Activated CD8-positive, alpha-beta memory T cell treated with anti-CD3 and anti-CD28 coated beads for 48 hours (primary cell): ENCODE results near the gene FGGY.
"Not testable (repeated sequence)": the region's sequence is repeated elsewhere in the genome, so short reads cannot be mapped to it uniquely, and the experiment has no call there.

ENCODE experiments used
- DNase-seq, 3 experiments: peaks; one replicate each; pipeline ENCODE4 v3.0.0-alpha.2; 2020; ENCODE audit warnings: low read depth in 2 of 3, low spot score in 2 of 3

Gene FGGY

DNA sequence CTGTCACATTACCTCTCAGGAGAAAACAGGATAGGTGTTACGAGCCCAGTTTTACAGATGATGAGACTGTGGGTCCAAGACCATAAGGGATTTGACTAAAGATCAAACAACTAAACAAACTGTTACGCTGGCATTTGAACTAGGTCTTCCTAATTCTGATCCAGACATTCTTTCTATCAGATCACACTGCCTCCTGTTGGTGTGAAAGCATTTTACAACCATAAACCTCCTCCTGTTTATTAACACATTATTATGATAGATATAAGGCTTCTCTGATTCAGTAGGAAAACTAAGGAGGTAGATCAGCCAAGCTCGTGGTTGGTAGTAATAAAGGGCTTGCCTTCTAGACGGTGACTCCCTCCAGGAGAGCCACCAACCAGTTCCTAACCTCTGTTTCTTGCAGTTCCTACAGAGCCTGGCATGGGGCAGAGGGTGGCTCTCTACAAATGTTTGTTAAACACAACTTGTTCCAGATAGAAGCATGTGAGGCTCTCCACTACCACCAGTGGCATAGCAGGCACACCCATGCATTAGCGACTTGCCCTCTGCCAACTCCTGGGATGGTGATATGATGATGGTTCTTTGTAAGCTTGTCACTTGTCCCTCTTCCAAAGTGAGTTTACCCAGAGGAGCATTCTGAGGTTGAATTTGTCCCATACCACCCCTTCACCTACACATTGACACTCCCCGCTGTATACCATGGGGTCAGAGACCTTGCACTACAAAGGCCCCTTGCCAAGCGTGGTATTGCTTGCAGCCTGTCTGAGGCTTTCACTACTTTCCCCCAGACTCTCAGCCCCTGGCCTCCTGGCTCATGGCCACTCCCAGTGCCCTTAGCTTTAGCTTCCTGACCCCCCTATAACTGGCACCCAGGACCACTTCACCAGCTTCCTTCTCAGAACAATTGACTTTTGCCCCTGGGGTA is 421.4 kb downstream of the FGGY start:
- DNase-seq, result no peak

DNA sequence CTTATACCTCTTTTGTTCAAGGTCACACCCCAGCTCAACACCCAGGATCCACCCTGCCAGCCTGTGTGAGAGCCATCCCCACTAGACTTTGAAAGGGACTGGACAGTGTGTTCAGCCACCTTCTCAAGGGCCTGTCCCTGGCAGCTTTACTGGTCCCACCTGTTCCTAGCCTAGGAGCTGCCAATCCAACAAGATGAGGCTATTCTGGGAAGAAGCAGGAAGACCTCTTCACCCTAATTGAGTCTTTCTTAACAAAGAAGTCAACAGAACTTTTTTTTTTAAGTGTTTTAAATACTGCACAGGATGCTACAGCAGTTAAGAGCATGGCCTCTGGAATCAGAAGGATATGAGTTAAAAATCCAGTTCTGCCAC is 422.1 kb downstream of the FGGY start:
- no peak for DNase-seq

DNA sequence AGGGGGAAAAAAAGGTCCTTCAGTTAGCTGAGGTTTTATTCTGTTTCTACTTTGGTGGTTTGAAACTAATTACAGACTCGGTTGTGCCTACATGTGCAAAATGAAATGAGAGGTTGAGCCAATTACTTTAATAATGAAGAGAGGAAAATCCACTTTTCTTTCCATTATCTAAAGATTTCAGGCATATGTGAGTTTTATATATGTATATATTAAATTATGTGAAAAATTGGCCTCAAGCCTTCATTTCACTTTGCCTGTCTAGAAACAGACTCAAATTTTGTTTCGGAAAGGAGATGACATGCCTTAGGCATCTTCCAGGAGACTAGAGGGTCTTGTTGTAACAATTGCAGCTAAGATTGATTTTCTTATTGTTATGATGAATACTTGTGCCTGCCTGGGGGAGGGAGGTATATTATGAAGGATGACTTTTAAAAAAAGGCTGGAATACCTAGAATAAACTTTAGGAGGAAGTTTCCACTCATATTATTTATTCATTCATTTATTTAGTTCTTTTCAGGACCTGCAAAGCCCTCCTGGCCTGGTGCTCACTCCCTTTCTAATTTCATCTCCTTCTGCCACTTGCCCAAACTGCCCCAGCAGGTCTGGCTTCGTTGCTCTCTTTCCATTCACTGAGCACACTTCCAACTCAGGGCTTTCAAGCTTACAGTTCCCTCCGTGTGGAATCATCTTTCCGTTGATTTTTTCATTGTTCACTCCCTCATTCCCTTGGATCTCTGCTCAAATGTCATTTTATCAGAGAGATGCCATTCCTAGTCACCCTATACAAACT is 423.6 kb downstream of the FGGY start:
- DNase-seq, result no peak

DNA sequence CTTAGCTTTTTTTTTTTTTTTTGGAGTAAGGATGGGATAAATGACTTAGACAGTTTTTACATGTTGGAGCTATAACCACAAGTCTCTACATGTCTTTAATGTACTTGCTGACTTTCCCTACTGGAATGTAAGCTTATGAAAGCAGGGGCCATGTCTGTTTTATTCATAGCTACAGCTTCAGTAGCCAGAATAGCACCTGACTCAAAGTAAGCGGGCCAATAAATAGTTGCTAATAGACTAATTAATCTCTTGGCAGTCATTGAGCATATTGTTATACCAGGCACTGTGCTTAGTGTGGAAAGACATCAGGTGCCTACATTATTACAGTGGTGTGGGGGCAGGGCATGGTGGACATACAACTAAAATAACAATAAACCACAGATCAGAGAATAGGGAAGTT is 433.4 kb downstream of the FGGY start:
- DNase-seq, result no peak

DNA sequence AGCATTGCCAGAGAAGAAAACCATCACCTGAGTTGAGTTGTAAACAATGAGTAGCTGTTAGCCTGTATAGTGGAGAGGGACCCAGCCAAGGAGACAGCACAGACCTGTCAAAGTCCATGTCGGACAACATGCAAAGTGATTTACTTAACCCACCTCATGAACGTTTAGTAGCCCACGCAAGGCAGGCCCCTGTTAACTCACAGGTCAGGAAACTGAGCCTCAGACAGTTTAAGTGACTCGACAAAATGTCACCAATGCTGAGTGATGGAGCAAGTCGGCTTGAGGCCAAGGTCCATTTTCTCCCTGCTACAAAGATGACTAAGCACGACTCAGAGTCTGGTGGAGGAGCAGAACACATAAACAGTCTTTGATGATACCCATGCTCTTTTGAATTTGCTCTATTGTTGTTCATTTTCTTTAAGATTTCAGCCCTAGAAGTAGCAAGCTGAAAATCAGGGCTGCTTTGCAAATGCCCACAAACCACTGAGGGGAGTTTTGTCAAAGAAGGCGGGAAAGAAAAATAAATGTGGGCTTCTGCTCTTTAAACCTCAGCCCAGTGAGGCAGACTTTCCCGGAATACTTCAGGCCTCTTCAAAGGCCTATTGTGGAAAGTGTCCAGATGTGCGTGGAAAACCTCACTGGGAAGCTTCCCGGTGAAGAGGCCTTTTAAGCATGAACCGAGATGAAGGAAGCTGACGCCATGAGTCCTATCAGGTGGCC is 434.0 kb downstream of the FGGY start:
- no peak for DNase-seq

DNA sequence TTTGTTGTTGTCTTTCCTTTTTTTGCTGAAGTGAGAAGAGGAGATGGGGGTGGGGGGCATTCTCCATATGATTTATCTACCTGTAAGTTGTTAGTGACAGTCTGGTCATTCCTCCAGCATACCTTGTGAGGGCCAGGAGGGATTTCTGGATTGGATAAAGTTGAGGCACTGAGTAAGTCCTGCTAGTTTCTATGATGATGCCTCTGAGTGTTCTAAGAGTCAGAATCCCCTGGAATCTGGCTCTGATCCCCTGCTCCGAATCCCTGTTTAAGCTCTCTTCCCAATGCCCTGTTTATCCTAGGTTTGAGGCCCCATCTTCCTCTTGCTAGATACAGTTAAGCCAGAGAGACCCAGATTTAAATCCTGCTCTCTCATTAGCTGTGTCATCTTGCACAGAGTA is 434.7 kb downstream of the FGGY start:
- no peak for DNase-seq

DNA sequence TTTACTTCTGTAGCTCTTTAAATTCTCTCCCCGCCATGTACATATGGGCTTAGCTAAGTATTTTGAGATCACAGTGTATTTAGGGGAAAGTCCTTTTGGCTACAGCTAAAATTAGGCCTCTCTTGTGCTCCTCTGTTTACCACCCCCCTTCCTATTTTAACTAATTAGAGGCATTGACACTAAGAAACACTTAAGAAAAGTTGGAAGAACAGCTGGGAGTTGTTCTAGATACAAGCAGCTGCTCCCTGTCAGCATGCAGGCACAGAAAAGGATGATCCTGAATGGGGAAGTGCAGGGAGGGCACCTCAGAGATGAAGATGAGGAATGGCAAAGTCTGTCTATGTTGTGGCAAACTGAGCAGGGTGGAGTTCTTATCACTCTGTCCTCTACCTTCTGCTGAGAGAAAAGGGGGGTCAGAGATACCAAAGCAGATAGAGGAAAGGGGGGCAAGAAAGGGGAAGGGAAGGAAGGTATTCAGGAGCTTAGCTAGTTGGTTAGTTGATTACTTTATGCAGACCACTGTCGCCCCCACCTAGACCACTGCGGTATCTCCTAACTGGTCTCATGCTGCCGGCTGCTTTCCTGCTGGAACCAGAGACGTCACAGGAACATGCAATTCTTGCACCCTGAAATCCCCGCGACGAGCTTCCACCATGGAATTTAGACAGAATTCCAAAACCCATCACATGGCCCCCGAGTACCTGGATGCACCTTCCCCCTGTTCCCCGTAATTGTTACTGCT is 435.5 kb downstream of the FGGY start:
- DNase-seq, result no peak

DNA sequence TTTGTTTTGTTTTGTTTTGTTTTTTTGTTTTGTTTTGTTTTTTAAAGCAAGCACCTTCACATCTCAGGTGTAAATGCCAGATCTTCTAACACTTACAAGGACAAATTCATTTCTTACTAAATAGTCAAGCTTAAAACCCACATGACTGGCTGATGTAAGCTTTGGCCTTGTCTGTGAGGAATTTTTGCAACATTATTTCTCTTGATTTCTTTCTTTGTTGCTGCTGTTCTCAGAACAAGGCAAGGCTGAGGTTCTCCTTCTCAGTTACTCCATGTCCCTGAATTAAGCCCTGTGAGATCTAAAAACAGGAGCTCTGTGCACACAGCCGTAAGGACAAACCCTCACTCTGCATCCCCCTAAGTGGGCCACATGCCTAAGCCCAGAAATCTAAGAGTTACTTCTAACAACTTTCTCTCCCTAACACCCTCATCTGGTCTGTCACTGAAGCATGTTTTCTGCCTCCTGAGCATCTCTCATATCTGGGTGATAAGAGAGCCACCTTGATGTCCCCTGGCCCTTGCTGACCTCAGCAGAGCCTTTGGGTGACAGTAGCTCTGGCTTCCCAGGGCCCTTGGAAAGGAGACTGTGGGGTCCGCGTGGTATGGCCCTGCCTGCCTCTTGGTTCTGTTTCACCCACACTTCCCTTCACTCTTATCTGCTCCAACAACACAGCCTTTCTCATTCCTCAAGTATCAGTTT is 436.7 kb downstream of the FGGY start:
- no peak for DNase-seq

DNA sequence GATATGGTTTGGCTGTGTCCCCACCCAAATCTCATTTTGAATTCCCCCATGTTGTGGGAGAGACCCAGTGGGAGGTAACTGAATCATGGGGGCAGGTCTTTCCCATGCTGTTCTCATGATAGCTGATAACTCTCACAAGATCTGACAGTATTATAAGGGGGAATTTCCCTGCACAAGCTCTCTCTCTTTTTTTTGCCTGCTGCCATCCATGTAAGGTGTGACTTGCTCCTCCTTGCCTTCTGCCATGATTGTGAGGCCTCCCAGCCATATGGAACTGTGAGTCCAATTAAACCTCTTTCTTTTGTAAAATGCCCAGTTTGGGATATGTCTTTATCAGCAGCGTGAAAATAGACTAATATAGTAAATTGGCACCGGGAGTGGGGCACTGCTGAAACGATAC is 439.0 kb downstream of the FGGY start:
- not testable (repeated sequence) for DNase-seq

DNA sequence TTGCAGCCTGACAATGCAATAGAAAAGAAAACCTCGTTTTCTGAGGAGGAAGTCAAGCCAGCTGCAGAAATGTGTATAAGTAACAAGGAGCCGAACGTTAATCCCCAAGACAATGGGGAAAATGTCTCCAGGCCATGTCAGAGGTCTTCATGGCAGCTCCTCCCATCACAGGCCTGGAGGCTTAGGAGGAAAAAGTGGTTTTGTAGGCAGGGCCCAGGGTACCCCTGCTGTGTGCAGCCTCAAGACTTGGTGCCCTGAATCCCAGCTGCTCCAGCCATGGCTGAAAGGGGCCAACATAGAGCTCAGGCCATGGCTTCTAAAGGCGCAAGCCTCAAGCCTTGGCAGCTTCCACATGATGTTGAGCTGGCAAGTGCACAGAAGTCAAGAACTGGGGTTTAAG is 439.9 kb downstream of the FGGY start:
- no peak for DNase-seq

DNA sequence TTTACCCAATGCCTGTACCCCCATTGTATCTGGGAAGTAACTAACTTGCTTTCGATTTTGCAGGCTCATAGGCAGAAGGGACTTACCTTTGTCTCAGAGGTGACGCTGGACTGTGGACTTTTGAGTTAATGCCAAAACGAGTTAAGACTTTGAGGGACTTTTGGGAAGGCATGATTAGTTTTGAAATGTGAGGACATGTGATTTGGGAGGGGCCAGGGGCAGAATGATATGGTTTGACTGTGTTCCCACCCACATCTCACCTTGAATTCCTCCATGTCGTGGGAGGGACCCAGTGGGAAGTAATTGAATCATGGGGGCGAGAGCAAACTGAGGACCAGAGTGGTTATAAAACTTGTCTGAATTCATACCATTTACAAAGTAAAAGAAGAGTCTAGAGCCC is 440.7 kb downstream of the FGGY start:
- DNase-seq, result no peak

DNA sequence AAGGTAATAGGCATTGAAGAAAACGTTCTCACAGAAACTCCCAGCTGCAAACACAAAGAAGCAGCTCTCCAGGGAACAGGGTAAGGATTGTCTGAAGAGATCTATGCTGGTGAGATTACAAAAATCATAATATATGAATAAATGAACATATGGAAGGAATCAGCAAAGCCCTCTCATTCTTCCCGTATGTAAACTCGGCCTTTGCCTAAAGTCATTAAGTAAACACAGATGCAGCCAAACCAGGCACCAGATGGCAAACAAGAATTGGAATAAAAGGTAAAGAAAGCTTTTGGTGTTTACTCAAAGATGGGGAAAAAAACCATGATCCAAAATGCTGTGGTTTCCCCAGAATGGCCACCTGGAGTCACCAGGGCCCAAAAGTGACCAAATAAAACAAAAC is 441.3 kb downstream of the FGGY start:
- no peak for DNase-seq

DNA sequence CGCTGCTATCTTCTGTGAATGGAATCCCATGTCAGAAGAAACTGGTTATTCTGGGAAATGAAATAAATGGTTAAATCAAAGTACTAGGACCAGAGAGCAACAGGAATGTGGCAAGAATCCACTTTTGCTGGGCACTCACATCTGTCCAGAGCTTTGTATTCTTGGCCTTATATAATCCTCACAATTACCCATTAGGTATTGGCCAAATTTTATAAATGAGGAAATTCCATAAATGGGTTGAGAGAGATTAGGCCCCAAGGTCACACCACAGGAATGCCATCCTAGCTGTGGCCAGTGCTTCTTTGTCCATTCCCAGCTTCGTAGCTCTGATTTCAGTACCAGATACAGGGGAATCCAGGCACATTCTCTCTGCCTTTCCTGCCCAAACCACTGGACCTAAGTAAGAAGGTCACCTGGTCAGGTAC is 441.7 kb downstream of the FGGY start:
- DNase-seq, result no peak

DNA sequence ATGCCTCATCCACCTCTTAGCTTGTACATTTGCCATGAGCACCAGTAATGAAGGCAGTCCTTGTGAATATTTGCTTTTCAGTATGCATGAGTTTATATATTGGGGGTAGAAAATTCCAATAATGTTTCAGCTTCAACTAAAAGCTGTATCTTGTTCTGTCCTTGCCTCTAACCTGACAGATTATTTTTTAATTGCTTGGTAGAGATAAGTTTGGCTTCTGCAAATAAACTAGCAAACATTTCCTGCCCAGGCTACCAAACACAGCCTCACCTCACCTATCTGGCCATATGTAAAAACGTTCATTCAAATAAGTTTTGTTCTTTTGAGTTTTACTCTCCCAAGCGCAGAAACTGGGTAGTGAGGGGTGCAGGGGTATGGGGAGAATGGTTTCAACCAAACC is 442.2 kb downstream of the FGGY start:
- no peak for DNase-seq

DNA sequence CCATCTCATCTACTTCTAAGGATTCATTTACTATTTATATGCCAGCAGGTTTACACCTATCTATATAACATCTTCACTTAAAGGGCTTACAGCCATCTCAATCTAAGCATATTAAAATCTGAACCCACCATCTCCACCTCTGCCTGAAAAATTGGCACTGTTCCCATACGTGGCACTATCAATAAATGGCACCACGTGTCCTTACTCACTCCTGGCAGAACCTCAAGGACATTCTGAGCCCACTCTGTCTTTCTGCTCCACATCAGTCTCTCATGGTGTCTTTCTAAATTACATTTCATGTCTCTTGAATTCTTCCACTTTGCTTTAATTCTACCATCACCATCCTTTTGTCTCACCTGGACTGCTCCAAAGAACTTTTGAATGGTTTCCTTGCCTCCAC is 445.6 kb downstream of the FGGY start:
- DNase-seq, result no peak

DNA sequence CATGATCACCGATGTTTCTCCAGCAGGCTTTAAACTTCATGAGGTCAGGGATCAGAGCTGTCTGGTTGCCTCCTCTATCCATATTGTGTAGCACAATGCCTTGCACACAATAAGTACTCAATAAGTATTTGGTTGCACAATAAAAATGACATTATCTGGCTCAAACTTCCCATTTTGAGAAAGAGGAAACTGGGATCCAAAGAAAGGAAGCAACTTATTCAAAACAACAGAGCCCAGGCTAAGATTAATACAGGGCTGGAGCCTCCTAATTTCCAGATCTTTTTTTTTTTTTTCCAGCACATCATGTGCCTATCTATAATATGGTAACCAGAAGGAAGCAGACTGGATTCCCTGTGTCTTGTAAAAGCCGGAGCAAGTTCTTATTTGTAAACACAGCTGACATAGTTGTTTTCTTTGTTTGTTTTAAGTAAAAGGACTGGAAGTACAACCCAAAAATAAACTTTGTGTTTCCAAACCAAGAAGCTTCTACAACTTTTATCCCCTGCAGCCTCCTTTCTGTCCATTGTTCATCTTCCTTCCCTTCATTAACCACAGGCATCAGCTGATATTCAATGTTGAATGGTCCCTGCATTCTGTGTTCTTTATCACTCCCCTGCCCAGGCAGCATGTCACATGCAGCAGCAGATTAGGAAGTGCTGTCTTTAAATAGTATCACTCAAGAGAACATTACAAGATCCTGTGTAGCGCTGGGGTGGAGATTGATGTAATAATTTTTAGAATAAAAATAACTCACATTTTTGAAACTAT is 446.6 kb downstream of the FGGY start:
- no peak for DNase-seq

DNA sequence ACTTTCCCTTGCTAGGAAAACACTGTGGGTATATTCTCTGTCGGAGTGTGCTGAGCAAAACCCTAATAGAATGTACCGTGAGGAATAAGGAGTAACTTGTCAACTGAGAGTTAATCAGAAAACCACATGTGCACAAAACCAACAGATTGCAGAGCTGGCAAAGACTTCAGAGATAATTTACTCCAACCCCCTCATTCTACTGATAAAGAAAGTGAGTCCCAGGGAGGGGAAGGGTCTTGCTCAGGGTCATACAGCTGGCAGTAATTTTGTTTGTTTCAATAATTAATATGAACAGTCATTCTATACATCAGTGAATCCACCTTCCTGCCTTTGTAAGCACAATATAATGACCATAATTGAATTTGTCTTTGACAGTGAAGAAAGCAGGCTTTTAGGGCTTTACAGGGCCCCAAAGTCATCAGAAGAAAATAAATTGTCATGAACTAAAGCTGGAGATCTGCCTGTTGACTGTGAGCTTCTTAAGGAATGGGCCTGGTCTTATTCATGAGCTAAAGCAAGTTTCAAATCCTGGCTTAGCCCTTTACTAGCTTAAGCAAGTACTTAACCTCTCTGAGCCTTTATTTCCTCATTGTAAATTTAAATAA is 450.6 kb downstream of the FGGY start:
- DNase-seq, result no peak

DNA sequence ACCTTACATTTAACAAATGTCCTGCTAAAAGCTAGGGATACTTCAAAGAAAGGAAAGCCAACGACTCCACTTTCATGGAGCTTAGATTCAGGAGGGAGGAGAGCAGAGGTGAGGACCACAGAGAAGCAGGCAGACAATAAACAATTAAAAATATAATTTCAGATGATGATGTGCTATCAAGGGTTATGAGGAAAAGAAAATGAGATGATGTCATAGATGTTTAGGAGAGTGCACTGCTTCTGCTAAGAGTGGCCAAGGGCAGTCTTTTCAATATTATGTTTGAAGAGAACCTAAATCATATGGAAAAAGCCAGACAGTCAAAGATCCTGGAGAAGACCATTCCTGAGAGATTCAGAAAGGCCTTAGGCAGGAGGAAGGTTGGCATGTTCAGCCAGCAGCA is 451.2 kb downstream of the FGGY start:
- no peak for DNase-seq

DNA sequence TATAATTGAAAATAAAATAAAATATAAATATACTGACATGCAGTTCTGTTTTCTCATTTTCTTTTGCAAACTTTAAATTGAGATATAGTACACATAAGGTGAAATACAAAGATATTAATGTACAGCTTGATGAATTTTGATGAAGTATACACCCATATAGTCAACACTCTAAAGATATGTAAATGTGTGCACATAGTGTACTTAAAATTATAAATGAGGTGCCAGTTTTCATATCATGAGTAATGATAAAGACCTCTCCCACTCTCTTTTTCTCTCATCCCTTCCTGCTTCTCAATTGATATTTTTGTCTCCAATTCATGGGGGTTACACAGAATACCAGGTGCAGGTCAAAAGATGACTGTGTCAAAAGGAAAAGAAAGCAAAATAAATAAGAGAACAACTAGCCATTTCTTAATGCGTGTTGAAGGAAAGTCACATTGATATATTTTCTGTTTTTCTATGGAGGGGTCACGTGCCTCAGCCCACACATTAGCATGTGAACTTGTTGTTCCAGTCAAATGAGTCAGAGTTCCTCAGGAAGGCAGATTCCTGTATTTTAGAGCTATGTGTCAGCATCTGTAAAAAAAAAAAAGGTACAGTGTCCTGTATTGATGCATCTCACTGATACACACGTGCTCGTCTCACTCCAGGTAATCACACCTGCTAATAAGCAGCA is 453.6 kb downstream of the FGGY start:
- DNase-seq, result no peak
